ENCODE measurements around the gene SLC1A3.

Gene SLC1A3

GRCh38 chr5:36632363-36632664 is 25.9 kb downstream of the SLC1A3 start:
- no peak for TF ChIP-seq CTCF (IDR thresholded peaks at IDR 0.05; ENCODE audit: extremely low read depth, missing control alignments)
- DNase-seq (ENCODE audit: low spot score), result no peak

DNA sequence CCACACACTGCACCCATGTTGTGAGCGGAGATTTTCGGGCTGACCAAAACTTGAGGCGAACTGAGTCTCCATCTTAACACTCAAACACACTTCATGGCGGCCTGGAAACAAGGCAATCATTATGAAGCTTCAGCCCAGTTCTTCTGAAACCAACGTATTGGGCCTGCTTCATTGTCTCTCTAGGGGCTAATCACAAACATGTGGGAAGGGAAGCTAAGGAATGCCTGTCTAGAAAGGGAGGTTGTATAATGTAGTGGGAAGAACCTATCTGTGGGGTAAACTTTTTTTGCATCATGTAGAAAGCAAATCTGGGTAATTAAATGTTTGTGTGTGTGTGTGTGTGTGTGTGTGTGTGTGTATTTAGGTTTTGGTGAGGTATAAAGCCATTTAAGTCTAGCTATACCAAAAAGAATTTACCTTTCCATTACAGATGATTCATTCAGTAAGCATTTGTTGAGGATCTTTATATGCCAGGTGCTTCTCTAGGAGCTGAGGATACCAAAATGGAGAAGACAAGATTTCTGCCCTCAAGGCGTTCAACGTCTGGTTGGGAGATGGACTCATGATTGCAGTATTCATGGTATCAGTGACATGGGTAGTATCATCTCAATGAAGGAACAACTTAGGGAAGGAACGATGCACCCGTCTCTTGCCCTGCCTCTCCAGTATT is 29.4 kb downstream of the SLC1A3 start:
- no peak for TF ChIP-seq CTCF (IDR thresholded peaks at IDR 0.05; ENCODE audit: extremely low read depth, missing control alignments)
- DNase-seq (ENCODE audit: low spot score), result no peak

GRCh38 chr5:36637101-36637500 is 30.7 kb downstream of the SLC1A3 start:
- no peak for DNase-seq (ENCODE audit: low spot score)
- TF ChIP-seq CTCF (IDR thresholded peaks at IDR 0.05; ENCODE audit: extremely low read depth, missing control alignments), result no peak

- no peak for DNase-seq (ENCODE audit: low spot score)
These were observed 31.1 kb downstream of the SLC1A3 start for GRCh38 chr5:36637516-36637915.

DNA sequence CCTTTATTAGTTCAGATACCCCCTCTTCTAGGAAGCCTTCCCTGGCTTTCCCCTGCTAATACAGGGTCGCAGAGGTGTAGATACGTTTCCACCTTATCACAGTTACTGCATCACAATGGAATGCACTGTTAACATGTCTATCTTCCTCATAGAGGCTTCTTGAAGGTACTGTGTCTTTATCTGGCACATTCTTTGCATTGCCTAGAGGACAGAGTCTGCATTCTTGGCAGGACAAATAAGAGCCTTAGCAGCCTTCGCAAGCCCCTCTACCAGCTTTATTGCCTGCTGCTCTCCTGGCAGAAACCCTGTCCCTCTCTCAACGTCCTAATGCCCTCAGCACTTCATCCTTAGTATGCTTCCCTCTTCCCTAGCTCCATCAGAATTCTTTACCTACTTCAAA is 31.6 kb downstream of the SLC1A3 start:
- no peak for DNase-seq (ENCODE audit: low spot score)
- TF ChIP-seq CTCF (IDR thresholded peaks at IDR 0.05; ENCODE audit: extremely low read depth, missing control alignments), result no peak

More at GRCh38 chr5:36637516-36637915, 31.1 kb downstream of the SLC1A3 start:
- no peak for TF ChIP-seq CTCF (IDR thresholded peaks at IDR 0.05; ENCODE audit: extremely low read depth, missing control alignments)

DNA sequence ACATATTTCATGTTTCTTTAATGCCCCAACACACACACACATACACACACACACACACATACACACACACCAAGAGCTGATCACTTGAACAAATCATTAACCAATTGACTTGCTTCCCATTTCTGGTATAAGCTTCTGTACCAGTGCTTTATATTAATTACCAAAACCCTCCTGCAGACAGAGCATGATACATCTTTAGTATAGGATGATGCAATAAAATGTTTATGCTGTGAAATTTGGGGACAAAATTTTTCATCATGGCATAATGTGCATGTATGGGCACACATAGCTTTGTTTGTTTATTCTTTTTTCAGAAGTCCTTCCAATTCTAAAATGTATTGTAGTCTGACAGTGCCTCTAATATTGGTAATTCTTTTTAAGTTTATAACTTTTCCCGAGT is 34.5 kb downstream of the SLC1A3 start:
- TF ChIP-seq CTCF (IDR thresholded peaks at IDR 0.05; ENCODE audit: extremely low read depth, missing control alignments), result no peak
- no peak for DNase-seq (ENCODE audit: low spot score)

DNA sequence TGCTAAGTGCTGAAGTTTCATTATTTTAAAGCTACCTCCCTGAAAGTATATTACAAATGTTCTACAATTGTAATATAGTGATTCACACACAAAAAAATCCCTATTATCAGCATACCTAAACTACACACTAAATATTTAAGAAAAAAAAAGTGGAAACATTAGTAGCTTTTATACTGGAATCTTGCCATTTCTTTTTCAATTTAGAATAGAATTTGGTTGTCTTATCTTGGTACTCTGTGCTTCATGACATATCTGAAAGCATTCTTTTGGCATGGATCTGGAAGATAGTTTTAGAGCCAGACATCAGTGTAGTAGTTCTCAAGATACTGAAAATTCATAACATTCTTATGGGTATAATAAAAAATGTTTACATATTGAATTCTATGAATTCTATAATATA is 35.0 kb downstream of the SLC1A3 start:
- no peak for DNase-seq (ENCODE audit: low spot score)
- TF ChIP-seq CTCF (IDR thresholded peaks at IDR 0.05; ENCODE audit: extremely low read depth, missing control alignments), result no peak

Data from GM20000 (cell line).